ENCODE measurements around the gene PPP2R2D.

- TF ChIP-seq POLR2A (IDR thresholded peaks at IDR 0.05) (no peak), EP300 (IDR thresholded peaks at IDR 0.05) (no peak)
Measured at GRCh38 chr10:131909929-131910328, 9.1 kb downstream of the PPP2R2D start.
